GM19351 (cell line): Measurements from ENCODE around the gene PIGZ.

Experiments
- ATAC-seq: cut with Tn5 transposase; IDR thresholded peaks from one replicate; pipeline ENCODE4 v1.9.1; 2021; ENCODE audit warnings: mild to moderate bottlenecking, moderate library complexity; ENCODE audit not compliant: unreplicated experiment

PIGZ gene

GRCh38 chr3:196927571-196928453, 40.8 kb downstream of the PIGZ start:
- ATAC-seq: no peak

DNA sequence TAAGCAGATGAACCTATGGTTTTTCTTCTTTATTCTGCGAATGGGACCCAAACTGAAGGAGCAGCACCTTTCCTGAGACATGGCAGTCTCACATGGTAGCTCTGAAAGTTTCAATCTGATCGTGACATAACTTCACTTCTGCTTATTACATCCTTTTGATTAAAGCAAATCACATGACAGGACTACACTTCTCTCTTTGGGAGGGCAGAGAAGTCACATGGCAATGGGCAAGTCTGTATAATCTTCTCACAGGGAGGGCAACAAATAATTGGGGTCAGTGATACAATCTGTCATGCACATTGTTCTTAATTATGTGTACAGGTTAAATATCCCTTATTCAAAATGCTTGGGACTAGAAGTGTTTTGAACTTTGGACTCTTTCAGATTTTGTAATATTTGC, 47.9 kb downstream of the PIGZ start:
- no peak for ATAC-seq

- no peak for ATAC-seq
Measured at GRCh38 chr3:196918968-196919367, 49.7 kb downstream of the PIGZ start.

DNA sequence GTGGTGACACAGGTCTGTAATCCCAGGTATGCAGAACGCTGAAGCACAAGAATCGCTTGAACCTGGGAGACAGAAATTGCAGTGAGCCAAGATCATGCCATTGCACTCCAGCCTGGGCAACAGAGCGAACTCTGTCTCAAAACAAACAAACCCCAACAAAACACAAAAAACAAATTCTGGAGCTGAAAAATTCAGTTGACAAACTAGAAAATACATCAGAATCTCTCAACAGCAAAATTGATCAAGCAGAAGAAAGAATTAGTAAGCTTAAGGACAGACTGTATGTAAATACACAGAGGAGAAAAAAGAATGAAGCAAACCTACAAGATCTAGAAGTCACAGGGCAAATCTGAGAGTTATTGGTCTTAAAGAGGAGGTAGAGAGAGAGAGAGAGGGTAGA, 51.6 kb downstream of the PIGZ start:
- ATAC-seq: no peak

DNA sequence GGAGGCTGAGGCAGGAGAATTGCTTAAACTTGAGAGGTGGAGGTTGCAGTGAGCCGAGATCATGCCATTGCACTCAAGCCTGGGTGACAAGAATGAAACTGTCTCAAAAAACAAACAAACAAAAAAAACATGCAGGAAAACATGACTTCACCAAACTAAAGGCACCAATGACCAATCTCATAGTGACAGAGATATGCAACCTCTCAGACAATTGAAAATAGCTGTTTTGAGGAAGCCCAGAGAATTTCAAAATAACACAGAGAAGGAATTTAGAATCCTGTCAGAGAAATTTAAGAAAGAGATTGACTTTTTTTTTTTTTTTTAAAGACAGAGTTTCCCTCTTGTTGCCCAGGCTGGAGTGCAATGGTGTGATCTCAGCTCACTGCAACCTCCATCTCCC, 52.4 kb downstream of the PIGZ start:
- ATAC-seq: no peak

DNA sequence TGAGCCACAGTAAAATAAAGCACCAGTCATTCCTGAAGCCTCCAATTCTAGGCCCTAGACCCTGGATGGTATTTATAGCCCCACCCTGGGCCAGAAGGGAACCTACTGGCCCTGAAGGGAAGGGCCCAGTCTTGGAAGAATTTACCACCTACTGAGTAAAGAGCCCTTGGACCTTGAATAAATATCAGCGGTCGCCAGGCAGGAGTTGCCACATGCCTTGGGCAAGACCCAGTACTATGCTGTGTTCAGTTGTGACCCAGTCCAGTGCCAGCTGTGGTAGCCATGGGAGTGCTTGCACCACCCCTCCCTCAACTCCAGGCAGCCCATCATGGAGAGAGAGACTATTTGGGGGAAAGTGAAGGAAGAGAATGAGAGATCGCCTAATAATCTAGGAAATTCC, 53.3 kb downstream of the PIGZ start:
- no peak for ATAC-seq

DNA sequence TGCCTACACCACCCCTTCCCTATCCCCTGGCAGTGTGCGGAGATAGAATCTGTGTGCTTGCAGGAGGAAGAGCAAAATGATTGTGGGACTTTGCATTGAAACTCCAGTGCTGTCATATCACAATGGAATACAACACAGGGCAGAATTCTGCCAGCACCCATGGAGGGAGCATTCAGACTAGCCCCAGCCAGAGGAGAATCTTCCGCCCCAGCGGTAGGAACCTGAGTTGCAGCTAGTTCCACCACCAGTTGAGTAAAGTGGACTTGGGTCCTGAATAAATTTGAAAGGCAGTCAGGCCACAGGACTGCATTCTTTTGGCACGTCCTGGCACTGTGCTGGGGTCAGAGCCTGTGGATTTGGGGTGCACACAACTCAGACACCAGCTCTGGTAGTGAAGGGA, 53.8 kb downstream of the PIGZ start:
- ATAC-seq: no peak

- ATAC-seq: no peak
Measured at GRCh38 chr3:196903740-196904139, 64.9 kb downstream of the PIGZ start.

DNA sequence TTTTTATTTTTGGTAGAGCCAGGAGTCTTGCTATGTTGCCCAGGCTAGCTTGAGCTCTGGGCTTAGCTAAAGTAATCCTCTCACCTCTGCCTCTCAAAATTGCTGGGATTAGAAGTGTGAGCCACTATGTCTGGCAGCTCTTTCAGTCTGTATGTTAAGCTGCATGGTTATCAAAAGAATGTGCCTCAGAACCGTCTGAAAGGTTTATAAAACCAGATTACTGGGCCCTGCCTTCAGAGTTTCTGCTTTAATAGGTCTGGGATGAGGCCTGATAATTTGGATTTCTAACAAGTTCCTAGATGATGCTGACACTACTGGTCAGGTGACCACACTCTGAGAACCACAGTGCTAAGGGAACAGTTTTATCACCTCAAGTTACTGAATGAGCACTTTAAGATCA, 66.3 kb downstream of the PIGZ start:
- no peak for ATAC-seq

- ATAC-seq: no peak
Measured at GRCh38 chr3:196901768-196902167, 66.9 kb downstream of the PIGZ start.
